PC-9 (cell line): Measurements from ENCODE around the gene PCYT2. TPM values are rescaled to one million over a fixed set of nuclear protein-coding genes. Genes with fewer than 3 reads are reported as not detected.

ENCODE experiments used
- BruUV-seq: library from RNA; stranded (reverse); fragments of 400-500 nt; replicated peaks from 2 replicates; lab custom pipeline; 2021; lab: Mats Ljungman, UMichigan
- CTCF ChIA-PET: fragments of 300-600 bp; sonication (Branson Sonifier 250); formaldehyde crosslinking; loops from one replicate; lab custom pipeline; 2022; ENCODE audit warnings: antibody characterized with exemption; lab: Charles Lee
- POLR2A ChIA-PET: fragments of 300-600 bp; sonication (Branson Sonifier 250); formaldehyde crosslinking; loops from one replicate; lab custom pipeline; 2022; ENCODE audit warnings: antibody characterized with exemption; ENCODE audit not compliant: unreplicated experiment; lab: Charles Lee
- DNase-seq, 2 experiments: peaks; one replicate each; pipeline versions ENCODE4 v3.0.0 to v3.0.0-alpha.2; 2015 to 2022; ENCODE audit warnings: mixed read lengths in 1 of 2
- H2AFZ ChIP-seq: fragments of 200-600 bp; sonication (generic); 2 replicates; pipeline ENCODE4 v1.8.1; 2017; ENCODE audit warnings: antibody characterized with exemption
- H3F3A ChIP-seq: fragments of 200-600 bp; sonication (generic); 2 replicates; pipeline ENCODE4 v1.8.1; 2017; ENCODE audit warnings: antibody characterized with exemption, mild to moderate bottlenecking, low read depth; ENCODE audit not compliant: insufficient read depth
- H3K27ac ChIP-seq: fragments of 200-600 bp; sonication (generic); 2 replicates; pipeline ENCODE4 v1.6.1; 2016; ENCODE audit warnings: mixed run types
- H3K27me3 ChIP-seq: fragments of 200-600 bp; sonication (generic); 2 replicates; pipeline ENCODE4 v1.6.1; 2016; ENCODE audit warnings: low read depth, mixed run types; ENCODE audit not compliant: insufficient read depth
- H3K36me3 ChIP-seq: fragments of 200-600 bp; sonication (generic); 2 replicates; pipeline ENCODE4 v1.6.1; 2016; ENCODE audit warnings: low read depth, mixed run types
- H3K4me1 ChIP-seq: fragments of 200-600 bp; sonication (generic); replicated peaks from 2 replicates; pipeline ENCODE4 v1.6.1; 2016; ENCODE audit warnings: mixed run types; ENCODE audit not compliant: insufficient read depth
- H3K4me2 ChIP-seq: fragments of 200-600 bp; sonication (generic); 2 replicates; pipeline ENCODE4 v1.6.1; 2017; ENCODE audit warnings: mixed run types
- H3K4me3 ChIP-seq: fragments of 200-600 bp; sonication (generic); 2 replicates; pipeline ENCODE4 v1.6.1; 2016; ENCODE audit warnings: mixed run types
- H3K79me2 ChIP-seq: fragments of 200-600 bp; sonication (generic); 2 replicates; pipeline ENCODE4 v1.6.1; 2017; ENCODE audit warnings: low read depth, mixed run types
- H3K9me2 ChIP-seq: fragments of 200-600 bp; sonication (generic); 2 replicates; pipeline ENCODE4 v1.8.1; 2017; ENCODE audit warnings: mild to moderate bottlenecking; ENCODE audit not compliant: insufficient read depth
- H3K9me3 ChIP-seq: fragments of 200-600 bp; sonication (generic); 2 replicates; pipeline ENCODE4 v1.8.1; 2016; ENCODE audit warnings: low read depth; ENCODE audit not compliant: insufficient read depth
- H4K20me1 ChIP-seq: fragments of 200-600 bp; sonication (generic); 2 replicates; pipeline ENCODE4 v1.8.1; 2017; ENCODE audit not compliant: insufficient read depth
- CTCF ChIP-seq: fragments of 200-600 bp; sonication (generic); conservative IDR thresholded peaks from 2 replicates; pipeline ENCODE4 v1.6.1; 2017; ENCODE audit warnings: mixed run types, antibody characterized with exemption, mild to moderate bottlenecking, moderate library complexity
- EZH2 ChIP-seq: fragments of 200-600 bp; sonication (generic); IDR thresholded peaks from 2 replicates; pipeline ENCODE4 v1.8.0; 2017; ENCODE audit warnings: antibody characterized with exemption, low read depth
- intact Hi-C: fragments of 100-400 bp; cut with micrococcal nuclease; formaldehyde crosslinking; loops from one replicate; pipeline ENCODE4 v1.10.0; 2022; ENCODE audit not compliant: unreplicated experiment
- total RNA-seq: library from RNA; stranded (reverse); gene quantifications from 2 replicates; pipeline ENCODE4 v1.2.3, GENCODE V29; 2021

Gene PCYT2
- total RNA-seq, 1 experiment from 2014 or later = 82.2 TPM

GRCh38 chr17:81948635-81949378 lies 37.6 kb upstream of the PCYT2 start:
- Histone ChIP-seq H3K4me1 (no peaks in the 10 kb centered on the region), H3K79me2 (no peaks in the 10 kb centered on the region), H2AFZ (no peak overlapping the region), H3F3A (no peaks in the 10 kb centered on the region), H3K4me3 (no peak overlapping the region), H3K27me3 (no peaks in the 10 kb centered on the region), H3K9me2 (no peaks in the 10 kb centered on the region), H4K20me1 (no peaks in the 10 kb centered on the region), H3K9me3 (no peaks in the 10 kb centered on the region), H3K4me2 (no peak overlapping the region), H3K27ac (no peak overlapping the region), H3K36me3 (no peaks in the 10 kb centered on the region)
- POLR2A ChIA-PET = no interaction called here
- BruUV-seq = no TSS peak
- DNase-seq = no peak
- TF ChIP-seq EZH2 = no peak
- TF ChIP-seq CTCF = no peak
- intact Hi-C loops = no loop called here
- CTCF ChIA-PET = no interaction called here

GRCh38 chr17:81947189-81947588 lies 36.0 kb upstream of the PCYT2 start, which contains the start of gene MYADML2:
TSS of gene MYADML2 (minus strand) at chr17:81947233. CDS start at chr17:81941741, 5,492 bp downstream.
- no peaks in the 10 kb centered on the region for H4K20me1 ChIP-seq
- intact Hi-C loops = no loop called here
- H2AFZ ChIP-seq = no peak within 1 kb of the TSS
- no peaks in the 10 kb centered on the region for H3F3A ChIP-seq
- no peak within 1 kb of the TSS for H3K4me2 ChIP-seq
- no peaks in the 10 kb centered on the region for H3K36me3 ChIP-seq
- no TSS peak for BruUV-seq
- H3K79me2 ChIP-seq = no peaks in the 10 kb centered on the region
- H3K9me3 ChIP-seq = no peaks in the 10 kb centered on the region
- H3K27me3 ChIP-seq = no peaks in the 10 kb centered on the region
- POLR2A ChIA-PET = no interaction called here
- CTCF ChIA-PET = no interaction called here
- no peak within 1 kb of the TSS for H3K27ac ChIP-seq
- H3K4me1 ChIP-seq = no peaks in the 10 kb centered on the region
- TF ChIP-seq EZH2 (no peak), CTCF (no peak)
- DNase-seq = no peak
- H3K4me3 ChIP-seq = no peak within 1 kb of the TSS
- no peaks in the 10 kb centered on the region for H3K9me2 ChIP-seq

GRCh38 chr17:81944858-81945257 lies 33.7 kb upstream of the PCYT2 start:
- Histone ChIP-seq H3K9me3 (no peaks in the 10 kb centered on the region), H3K4me3 (no peak overlapping the region), H4K20me1 (no peaks in the 10 kb centered on the region), H3K4me1 (no peaks in the 10 kb centered on the region), H3K79me2 (no peaks in the 10 kb centered on the region), H3K4me2 (no peak overlapping the region), H3F3A (no peaks in the 10 kb centered on the region), H3K27me3 (no peaks in the 10 kb centered on the region), H2AFZ (no peak overlapping the region), H3K36me3 (no peaks in the 10 kb centered on the region), H3K9me2 (no peaks in the 10 kb centered on the region), H3K27ac (no peak overlapping the region)
- intact Hi-C loops = no loop called here
- TF ChIP-seq CTCF = no peak
- TF ChIP-seq EZH2 = no peak
- no TSS peak for BruUV-seq
- no peak for DNase-seq
- POLR2A ChIA-PET = no interaction called here
- CTCF ChIA-PET = no interaction called here
